GM12872 (cell line): ENCODE results near the gene PML.
A peak's percentile ranks its signal among the peaks of the same experiment; 100 is the strongest.

Experiments used
- TF ChIP-seq, protein P1 (sequence below): IDR thresholded peaks from 3 replicates; pipeline ENCODE4 v1.5.1; 2011; ENCODE audit warnings: low read depth, mild to moderate bottlenecking, low read length, moderate library complexity; ENCODE audit not compliant: insufficient read depth

PML gene

DNA sequence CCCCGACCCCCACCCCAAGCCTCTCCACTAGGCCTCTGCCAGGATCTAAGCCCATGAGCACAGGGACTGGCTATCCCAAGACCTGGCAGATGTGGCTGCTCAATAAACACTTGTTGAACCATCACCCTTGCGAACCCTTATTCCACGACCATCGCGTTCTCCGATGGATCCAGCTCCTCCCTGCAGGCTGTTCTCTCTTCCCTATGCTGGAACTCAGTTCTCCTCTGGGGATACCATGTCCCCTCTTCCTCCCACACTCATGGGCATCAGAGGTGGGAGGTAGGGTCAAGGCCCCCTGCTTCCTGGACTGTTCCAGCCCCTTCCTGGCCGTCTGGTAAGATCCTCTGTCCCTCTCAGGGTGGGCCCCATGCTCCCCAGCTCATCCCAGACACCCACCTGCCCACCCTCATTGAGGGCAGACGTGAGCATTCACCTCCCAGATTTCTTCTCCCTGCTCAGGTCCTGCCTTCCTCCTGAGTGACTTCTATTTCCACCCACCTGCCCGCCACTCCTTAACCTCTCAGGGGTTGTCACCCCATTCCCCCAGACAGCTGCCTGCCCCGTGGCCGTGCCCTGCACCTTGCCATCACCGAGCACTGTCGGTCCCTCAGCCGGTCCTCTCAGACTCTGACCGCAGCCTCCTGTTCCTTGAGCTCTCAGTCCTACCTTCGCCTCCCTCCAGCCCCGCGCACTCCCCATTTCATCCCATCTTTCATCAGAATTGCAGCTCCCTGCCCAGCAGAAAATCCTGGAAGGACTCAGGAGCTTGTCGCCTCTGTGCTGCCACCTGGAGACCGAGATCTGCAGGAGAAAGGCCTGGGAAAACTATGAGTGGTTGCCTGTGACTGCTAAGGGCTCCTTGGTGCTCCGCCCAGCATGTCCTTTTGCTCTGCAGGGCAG is 42.0 kb downstream of the PML start:
- TF ChIP-seq, protein P1, sequence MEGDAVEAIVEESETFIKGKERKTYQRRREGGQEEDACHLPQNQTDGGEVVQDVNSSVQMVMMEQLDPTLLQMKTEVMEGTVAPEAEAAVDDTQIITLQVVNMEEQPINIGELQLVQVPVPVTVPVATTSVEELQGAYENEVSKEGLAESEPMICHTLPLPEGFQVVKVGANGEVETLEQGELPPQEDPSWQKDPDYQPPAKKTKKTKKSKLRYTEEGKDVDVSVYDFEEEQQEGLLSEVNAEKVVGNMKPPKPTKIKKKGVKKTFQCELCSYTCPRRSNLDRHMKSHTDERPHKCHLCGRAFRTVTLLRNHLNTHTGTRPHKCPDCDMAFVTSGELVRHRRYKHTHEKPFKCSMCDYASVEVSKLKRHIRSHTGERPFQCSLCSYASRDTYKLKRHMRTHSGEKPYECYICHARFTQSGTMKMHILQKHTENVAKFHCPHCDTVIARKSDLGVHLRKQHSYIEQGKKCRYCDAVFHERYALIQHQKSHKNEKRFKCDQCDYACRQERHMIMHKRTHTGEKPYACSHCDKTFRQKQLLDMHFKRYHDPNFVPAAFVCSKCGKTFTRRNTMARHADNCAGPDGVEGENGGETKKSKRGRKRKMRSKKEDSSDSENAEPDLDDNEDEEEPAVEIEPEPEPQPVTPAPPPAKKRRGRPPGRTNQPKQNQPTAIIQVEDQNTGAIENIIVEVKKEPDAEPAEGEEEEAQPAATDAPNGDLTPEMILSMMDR: peak; percentile 25; the same call in 1 of the 3 replicates

- TF ChIP-seq, protein P1: no peak
These were observed 42.9 kb downstream of the PML start for GRCh38 chr15:74037171-74038117.

GRCh38 chr15:74038707-74039655 is 44.5 kb downstream of the PML start:
- TF ChIP-seq, protein P1: no peak

DNA sequence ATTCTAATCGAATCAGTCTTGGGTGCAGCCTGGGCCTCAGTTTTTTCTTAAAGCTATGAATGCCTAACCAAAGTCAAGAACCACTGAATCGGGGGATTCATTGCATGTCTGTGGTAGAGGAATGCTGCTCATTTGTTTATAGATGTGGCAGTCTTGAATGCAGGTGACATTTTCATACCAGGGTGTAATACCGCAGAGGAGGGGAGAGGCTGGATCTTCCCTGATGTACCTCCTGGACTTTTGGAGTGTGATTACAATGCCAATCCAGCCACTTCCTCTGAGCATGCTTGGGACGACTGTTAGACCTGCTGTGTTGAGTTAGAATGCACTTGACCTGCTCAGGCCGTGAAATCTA is 45.1 kb downstream of the PML start:
- TF ChIP-seq, protein P1: no peak

DNA sequence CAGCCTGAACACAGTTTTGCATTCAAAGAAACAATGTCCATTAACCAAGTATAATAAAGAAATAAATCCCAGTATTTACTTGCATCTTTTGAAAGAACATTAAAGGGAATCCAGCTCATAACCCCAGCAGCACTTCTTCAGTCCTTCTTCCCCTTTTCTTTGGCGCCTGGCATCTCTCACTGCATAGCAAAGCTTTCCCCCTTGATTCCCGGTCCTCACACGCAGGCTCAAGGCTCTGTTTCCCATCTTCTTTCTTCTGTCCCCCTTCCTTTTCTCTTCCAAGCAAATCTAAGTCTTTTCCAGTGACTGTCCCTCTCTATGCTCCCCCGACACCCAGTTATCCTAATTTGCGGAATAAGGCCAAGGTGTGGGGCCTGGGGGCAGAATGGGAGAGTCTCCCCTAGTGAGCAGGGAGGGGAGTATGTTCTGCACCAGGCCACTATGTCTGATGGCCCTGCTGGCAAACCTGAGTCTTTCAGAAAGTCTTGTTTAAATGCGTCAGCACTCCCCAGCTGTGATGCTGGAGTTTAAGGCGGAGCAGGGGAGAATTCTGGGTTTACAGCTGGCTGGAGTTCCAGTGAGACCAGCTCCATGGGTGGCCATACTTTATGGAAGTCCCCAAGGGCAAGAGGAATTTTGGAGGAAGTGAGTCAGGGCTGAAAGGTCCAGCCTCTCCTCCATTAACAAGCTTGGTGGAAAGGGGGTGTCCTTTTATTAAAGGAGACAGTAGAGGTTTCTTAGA is 45.8 kb downstream of the PML start:
- TF ChIP-seq, protein P1: no peak

DNA sequence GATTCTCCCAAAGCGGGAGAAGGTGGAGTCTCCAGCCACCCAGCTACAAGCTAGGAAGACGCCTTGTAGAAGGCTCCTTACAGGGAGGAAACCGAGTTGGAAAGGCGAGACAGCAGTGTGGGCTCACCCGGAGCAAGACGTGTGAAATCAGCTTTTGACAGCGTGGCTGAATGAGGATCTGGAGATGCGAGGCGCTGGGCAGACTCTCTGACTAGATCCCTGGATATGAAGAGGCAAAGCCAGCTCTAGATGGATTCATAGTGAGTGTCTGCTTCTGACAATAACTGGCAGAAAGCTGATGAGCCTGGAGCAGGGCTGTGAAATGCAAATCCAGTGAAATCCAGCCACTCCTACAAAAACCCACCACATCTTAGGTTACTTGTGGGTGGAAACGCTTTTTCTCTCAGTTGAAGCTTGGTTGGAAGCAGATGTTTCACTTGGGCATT is 46.8 kb downstream of the PML start:
- TF ChIP-seq, protein P1: no peak
